Vagina (tissue), 2 donors: ENCODE data around the gene MCM3AP. TPM values are rescaled to one million over a fixed set of nuclear protein-coding genes. Genes with fewer than 3 reads are reported as not detected.
"Not testable (repeated sequence)": the region's sequence is repeated elsewhere in the genome, so short reads cannot be mapped to it uniquely, and the experiment has no call there.

Experiments
- DNase-seq, 2 donors: peaks; one replicate each; pipeline ENCODE4 v3.0.0-alpha.2; 2017; ENCODE audit errors: extremely low spot score in 2 of 2
- H3K27ac ChIP-seq: fragments of 200-600 bp; sonication (generic); one replicate; pipeline ENCODE4 v1.5.1; 2019
- H3K27me3 ChIP-seq: fragments of 200-600 bp; sonication (generic); one replicate; pipeline ENCODE4 v1.5.1; 2019
- H3K36me3 ChIP-seq, 2 donors: fragments of 200-600 bp; sonication (generic); one replicate each; pipeline ENCODE4 v1.5.1; 2017 to 2019
- H3K4me1 ChIP-seq: fragments of 200-600 bp; sonication (generic); one replicate; pipeline ENCODE4 v1.5.1; 2019
- H3K4me3 ChIP-seq, 2 donors: fragments of 200-600 bp; sonication (generic); 1 replicate in 1 of 2; 2 replicates in 1 of 2; pipeline ENCODE4 v1.5.1; 2016 to 2019
- H3K9me3 ChIP-seq: fragments of 200-600 bp; sonication (generic); one replicate; pipeline ENCODE4 v1.5.1; 2019
- CTCF ChIP-seq, 3 experiments: fragments of 450-650 bp in 2 of 3; fragments of 200-600 bp in 1 of 3; sonication (generic) in 1 of 3; IDR thresholded peaks; one replicate each; pipeline ENCODE4 v1.5.1; 2017 to 2019; ENCODE audit warnings: antibody characterized with exemption in 3 of 3, mild to moderate bottlenecking in 2 of 3, moderate library complexity in 2 of 3
- POLR2A ChIP-seq, 2 donors: fragments of 450-650 bp; IDR thresholded peaks; one replicate each; pipeline ENCODE4 v1.6.1; 2017; ENCODE audit warnings: antibody characterized with exemption in 2 of 2, mild to moderate bottlenecking in 2 of 2, moderate library complexity in 2 of 2
- POLR2AphosphoS5 ChIP-seq, 2 donors: sonication (generic); formaldehyde crosslinking; IDR thresholded peaks; one replicate each; pipeline ENCODE4 v1.9.0; 2017; ENCODE audit warnings: antibody characterized with exemption in 2 of 2, mild to moderate bottlenecking in 2 of 2, low read depth in 1 of 2; ENCODE audit not compliant: insufficient read depth in 1 of 2
- intact Hi-C: fragments of 100-400 bp; cut with DNase I; formaldehyde crosslinking; loops from one replicate; pipeline ENCODE4 v1.15.1; 2023
- total RNA-seq: library from RNA; depleted of rRNA; stranded (reverse); fragments of >200 nt; gene quantifications from one replicate; pipeline ENCODE4 v1.2.3, GENCODE V29; 2016

The MCM3AP gene
- total RNA-seq, 1 donor from 2014 or later: 115 TPM

GRCh38 chr21:46317710-46318463 is 32.5 kb upstream of the MCM3AP start:
- no peaks in the 10 kb centered on the region for H3K27me3 ChIP-seq
- TF ChIP-seq POLR2A (IDR thresholded peaks at IDR 0.05) (no peak), POLR2AphosphoS5 (IDR thresholded peaks at IDR 0.05; ENCODE audit: insufficient read depth in 1 of 2, low read depth in 1 of 2) (no peak), CTCF (IDR thresholded peaks at IDR 0.05) (no peak)
- peaks cover 13% of the 10 kb centered on the region for H3K4me1 ChIP-seq
- H3K36me3 ChIP-seq: no peaks in the 10 kb centered on the region
- intact Hi-C loops: no loop called here
- H3K9me3 ChIP-seq: no peaks in the 10 kb centered on the region
- no peak for DNase-seq
- H3K27ac ChIP-seq: no peak overlapping the region
- H3K4me3 ChIP-seq: no peak overlapping the region

GRCh38 chr21:46316708-46317324 is 31.4 kb upstream of the MCM3AP start:
- Histone ChIP-seq H3K4me3 (no peak overlapping the region), H3K36me3 (no peaks in the 10 kb centered on the region), H3K27ac (no peak overlapping the region), H3K9me3 (no peaks in the 10 kb centered on the region), H3K4me1 (peaks cover 2% of the 10 kb centered on the region), H3K27me3 (no peaks in the 10 kb centered on the region)
- intact Hi-C loops: no loop called here
- DNase-seq: no peak
- TF ChIP-seq POLR2AphosphoS5 (IDR thresholded peaks at IDR 0.05; ENCODE audit: insufficient read depth in 1 of 2, low read depth in 1 of 2): no peak
- TF ChIP-seq POLR2A (IDR thresholded peaks at IDR 0.05): no peak
- no peak for TF ChIP-seq CTCF (IDR thresholded peaks at IDR 0.05)

GRCh38 chr21:46314441-46315020 is 29.1 kb upstream of the MCM3AP start:
- TF ChIP-seq POLR2AphosphoS5 (IDR thresholded peaks at IDR 0.05; ENCODE audit: insufficient read depth in 1 of 2, low read depth in 1 of 2) (no peak), POLR2A (IDR thresholded peaks at IDR 0.05) (no peak), CTCF (IDR thresholded peaks at IDR 0.05) (no peak)
- Histone ChIP-seq H3K4me1 (no peaks in the 10 kb centered on the region), H3K4me3 (no peak overlapping the region), H3K36me3 (no peaks in the 10 kb centered on the region), H3K27ac (no peak overlapping the region), H3K27me3 (no peaks in the 10 kb centered on the region), H3K9me3 (no peaks in the 10 kb centered on the region)
- intact Hi-C loops: no loop called here
- no peak for DNase-seq

GRCh38 chr21:46312949-46313348 is 27.5 kb upstream of the MCM3AP start:
- TF ChIP-seq CTCF (IDR thresholded peaks at IDR 0.05) (no peak), POLR2A (IDR thresholded peaks at IDR 0.05) (no peak), POLR2AphosphoS5 (IDR thresholded peaks at IDR 0.05; ENCODE audit: insufficient read depth in 1 of 2, low read depth in 1 of 2) (no peak)
- Histone ChIP-seq H3K36me3 (no peaks in the 10 kb centered on the region), H3K9me3 (no peaks in the 10 kb centered on the region), H3K27me3 (no peaks in the 10 kb centered on the region), H3K4me3 (no peak overlapping the region), H3K27ac (no peak overlapping the region), H3K4me1 (no peaks in the 10 kb centered on the region)
- DNase-seq: no peak
- intact Hi-C loops: no loop called here

GRCh38 chr21:46311568-46311967 is 26.2 kb upstream of the MCM3AP start:
- Histone ChIP-seq H3K27ac (no peak overlapping the region), H3K27me3 (no peaks in the 10 kb centered on the region), H3K9me3 (no peaks in the 10 kb centered on the region), H3K4me3 (no peak overlapping the region), H3K4me1 (no peaks in the 10 kb centered on the region), H3K36me3 (no peaks in the 10 kb centered on the region)
- TF ChIP-seq POLR2AphosphoS5 (IDR thresholded peaks at IDR 0.05; ENCODE audit: insufficient read depth in 1 of 2, low read depth in 1 of 2) (no peak), CTCF (IDR thresholded peaks at IDR 0.05) (no peak), POLR2A (IDR thresholded peaks at IDR 0.05) (no peak)
- DNase-seq: no peak
- intact Hi-C loops: no loop called here

GRCh38 chr21:46310260-46310659 is 24.8 kb upstream of the MCM3AP start:
- H3K36me3 ChIP-seq, H3K27me3 ChIP-seq, H3K9me3 ChIP-seq, intact Hi-C loops, H3K4me3 ChIP-seq, DNase-seq, H3K4me1 ChIP-seq, H3K27ac ChIP-seq: not testable (repeated sequence)
